Ascending aorta (tissue), 2 donors: ENCODE measurements around the gene PARL. TPM values are rescaled to one million over a fixed set of nuclear protein-coding genes. Genes with fewer than 3 reads are reported as not detected.

Source experiments
- DNase-seq, 2 donors: peaks; one replicate each; pipeline ENCODE4 v3.0.0-alpha.2; 2019; ENCODE audit warnings: low spot score in 2 of 2
- H3K27ac ChIP-seq, 2 donors: fragments of 200-600 bp; sonication (generic); one replicate each; pipeline ENCODE4 v1.5.1; 2016 to 2017; ENCODE audit warnings: mild to moderate bottlenecking in 1 of 2
- H3K27me3 ChIP-seq: fragments of 200-600 bp; sonication (generic); one replicate; pipeline ENCODE4 v1.5.1; 2017
- H3K36me3 ChIP-seq, 2 donors: fragments of 200-600 bp; sonication (generic); one replicate each; pipeline ENCODE4 v1.5.1; 2016
- H3K4me1 ChIP-seq, 2 donors: fragments of 200-600 bp; sonication (generic); one replicate each; pipeline ENCODE4 v1.5.1; 2016 to 2017; ENCODE audit warnings: mild to moderate bottlenecking in 1 of 2
- H3K4me3 ChIP-seq, 2 donors: fragments of 200-600 bp; sonication (generic); one replicate each; pipeline ENCODE4 v1.5.1; 2016 to 2017; ENCODE audit warnings: mild to moderate bottlenecking in 1 of 2
- H3K9me3 ChIP-seq, 2 donors: fragments of 200-600 bp; sonication (generic); one replicate each; pipeline ENCODE4 v1.5.1; 2016
- CTCF ChIP-seq, 3 experiments: fragments of 200-600 bp in 2 of 3; fragments of 450-650 bp in 1 of 3; sonication (generic) in 2 of 3; IDR thresholded peaks; one replicate each; pipeline ENCODE4 v1.5.1; 2016 to 2019; ENCODE audit warnings: antibody characterized with exemption in 3 of 3, mild to moderate bottlenecking in 1 of 3, moderate library complexity in 1 of 3
- intact Hi-C: fragments of 100-400 bp; cut with DNase I; formaldehyde crosslinking; loops from one replicate; pipeline ENCODE4 v1.15.1; 2023
- total RNA-seq: library from RNA; depleted of rRNA; stranded (reverse); fragments of >200 nt; gene quantifications from one replicate; pipeline ENCODE4 v1.1.0, GENCODE V29; 2016

PARL gene
- total RNA-seq, 1 donor from 2014 or later, result 14.3 TPM

DNA sequence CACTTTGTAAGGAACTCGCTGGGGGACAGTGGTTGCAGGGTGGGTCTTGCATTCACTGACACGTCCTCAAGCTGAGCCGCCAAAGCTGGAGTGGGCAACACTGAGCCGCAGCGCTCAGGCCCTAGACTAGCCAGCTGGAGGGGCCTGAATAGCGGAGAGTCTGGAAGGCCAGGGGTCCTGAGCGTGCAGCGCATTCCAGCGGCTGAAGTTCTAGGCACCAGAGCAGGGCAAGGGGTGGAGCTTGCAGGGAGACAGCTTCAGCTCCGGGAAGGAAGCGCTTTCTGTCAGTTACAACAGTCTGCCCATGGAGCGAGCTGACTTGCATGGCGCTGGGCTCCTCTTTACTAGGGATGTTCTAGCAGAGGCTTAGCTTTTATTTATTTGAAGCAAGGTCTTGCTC lies 62.0 kb downstream of the PARL start:
- TF ChIP-seq CTCF (IDR thresholded peaks at IDR 0.05), result no peak
- Histone ChIP-seq H3K27ac (no peak overlapping the region), H3K4me3 (no peak overlapping the region), H3K9me3 (no peaks in the 10 kb centered on the region), H3K36me3 (peaks cover 0 to under 1% of the 10 kb centered on the region in 2 donors), H3K4me1 (peaks cover 6 to 8% of the 10 kb centered on the region in 2 donors), H3K27me3 (no peaks in the 10 kb centered on the region)
- DNase-seq, result no peak
- intact Hi-C loops, result no loop called here

GRCh38 chr3:183819831-183820230 lies 64.8 kb downstream of the PARL start:
- no peak for TF ChIP-seq CTCF (IDR thresholded peaks at IDR 0.05)
- Histone ChIP-seq H3K27ac (no peak overlapping the region), H3K36me3 (peaks cover 3 to 5% of the 10 kb centered on the region in 2 donors), H3K4me1 (peaks cover 4% of the 10 kb centered on the region in 2 donors), H3K9me3 (no peaks in the 10 kb centered on the region), H3K27me3 (no peaks in the 10 kb centered on the region), H3K4me3 (no peak overlapping the region)
- no peak for DNase-seq
- intact Hi-C loops, result no loop called here

DNA sequence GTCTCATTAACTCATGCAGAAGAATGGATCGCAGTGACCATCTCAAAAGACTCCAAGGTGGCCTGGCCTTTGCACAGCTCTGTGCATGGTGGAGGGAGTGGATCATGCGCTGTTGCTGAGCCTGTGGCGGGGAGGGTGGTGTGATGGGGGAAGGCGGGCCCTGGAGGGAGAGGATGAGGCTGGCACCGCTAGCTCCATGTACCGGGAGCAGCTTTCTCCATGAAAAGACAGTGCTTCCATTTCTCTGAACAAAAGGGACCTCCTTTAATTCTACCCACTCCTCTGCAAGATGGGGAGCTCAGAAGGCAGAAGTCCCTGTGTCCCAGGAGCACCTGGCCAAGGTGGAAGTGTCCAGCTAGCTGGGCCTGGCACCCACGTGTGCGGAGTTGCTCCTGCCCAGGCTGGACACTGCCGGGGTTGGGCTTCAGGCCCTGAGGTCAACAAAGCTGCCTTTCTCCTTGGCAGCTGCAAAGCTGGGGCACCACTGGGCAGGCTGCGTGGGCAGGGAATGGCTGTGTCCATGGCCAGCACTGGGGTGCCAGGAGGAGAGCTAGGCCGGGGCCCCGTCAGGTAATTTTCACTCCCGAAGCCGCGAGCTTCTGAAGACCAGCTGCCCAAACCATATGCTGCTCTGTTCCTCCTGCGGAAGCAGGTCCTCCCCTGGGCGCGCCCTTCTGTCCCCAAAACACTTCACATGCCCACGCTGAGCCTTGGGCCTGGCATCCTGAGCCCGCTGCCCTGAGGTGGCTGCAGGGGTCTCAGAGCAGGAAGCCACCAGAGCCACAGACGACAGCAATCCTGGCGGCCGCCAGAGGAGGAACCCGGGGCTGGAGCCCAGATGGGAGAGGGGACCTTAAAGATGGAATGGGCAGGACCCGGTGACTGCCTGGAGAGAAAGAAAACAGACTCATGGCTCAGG lies 65.7 kb downstream of the PARL start:
- Histone ChIP-seq H3K36me3 (peaks cover 3 to 5% of the 10 kb centered on the region in 2 donors), H3K27ac (no peak overlapping the region), H3K9me3 (no peaks in the 10 kb centered on the region), H3K27me3 (no peaks in the 10 kb centered on the region), H3K4me1 (no peaks in the 10 kb centered on the region), H3K4me3 (no peak overlapping the region)
- intact Hi-C loops, result no loop called here
- DNase-seq, result no peak
- TF ChIP-seq CTCF (IDR thresholded peaks at IDR 0.05), result no peak

DNA sequence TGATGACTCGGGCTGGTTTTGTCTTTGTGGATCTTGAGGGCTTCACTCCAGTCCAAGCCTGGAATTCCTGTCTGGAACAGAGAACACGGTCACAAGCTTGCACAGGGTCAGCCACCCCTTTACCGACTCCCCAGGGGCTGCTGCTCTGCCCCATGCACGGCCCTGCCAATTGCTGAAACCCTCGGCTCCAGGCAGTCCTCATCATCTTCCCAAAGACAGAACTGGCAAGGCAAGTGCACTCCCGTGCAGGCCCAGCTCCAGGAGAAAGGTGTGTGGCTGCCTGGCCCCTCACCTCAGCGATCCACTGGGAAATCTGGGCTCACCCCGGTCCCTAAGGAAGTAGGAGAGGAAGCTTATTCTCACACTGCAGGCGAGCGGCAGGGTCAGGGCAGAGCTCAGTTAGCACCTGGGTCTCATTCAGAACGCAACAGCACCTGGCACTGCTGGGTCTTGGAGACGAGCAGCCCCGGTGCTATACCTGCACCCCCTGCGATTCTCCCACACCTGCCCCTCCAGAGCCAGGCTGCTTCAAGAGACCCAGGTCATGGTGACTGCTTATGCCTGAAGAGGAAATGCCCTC lies 66.5 kb downstream of the PARL start:
- TF ChIP-seq CTCF (IDR thresholded peaks at IDR 0.05), result no peak
- no peak overlapping the region for H3K4me3 ChIP-seq
- no peak for DNase-seq
- intact Hi-C loops, result no loop called here
- no peaks in the 10 kb centered on the region for H3K4me1 ChIP-seq
- no peaks in the 10 kb centered on the region for H3K27me3 ChIP-seq
- no peaks in the 10 kb centered on the region for H3K9me3 ChIP-seq
- H3K36me3 ChIP-seq, result peaks cover 3 to 5% of the 10 kb centered on the region in 2 donors
- no peak overlapping the region for H3K27ac ChIP-seq

DNA sequence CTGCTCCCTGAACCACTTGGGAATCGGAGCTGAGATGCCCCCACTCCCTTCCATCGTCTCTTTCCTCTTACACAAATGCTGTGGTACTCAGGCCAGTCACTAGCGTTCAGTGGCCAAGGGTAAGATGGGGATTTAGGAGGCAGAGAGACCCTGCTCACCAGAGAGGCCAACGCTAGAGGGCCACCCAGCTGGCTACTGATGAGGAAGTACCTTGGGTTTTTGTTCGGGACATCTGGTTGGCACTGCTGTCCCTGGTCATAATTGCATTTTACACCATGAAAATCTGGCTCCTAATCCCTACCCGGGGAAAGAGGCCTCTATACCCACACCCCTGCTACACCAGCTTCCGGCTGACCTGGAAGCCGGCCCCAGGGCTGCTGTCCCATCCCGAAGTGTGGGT lies 67.0 kb downstream of the PARL start:
- H3K9me3 ChIP-seq, result no peaks in the 10 kb centered on the region
- H3K27me3 ChIP-seq, result no peaks in the 10 kb centered on the region
- TF ChIP-seq CTCF (IDR thresholded peaks at IDR 0.05), result no peak
- H3K27ac ChIP-seq, result no peak overlapping the region
- intact Hi-C loops, result no loop called here
- H3K4me1 ChIP-seq, result no peaks in the 10 kb centered on the region
- H3K4me3 ChIP-seq, result no peak overlapping the region
- H3K36me3 ChIP-seq, result peaks cover 3 to 5% of the 10 kb centered on the region in 2 donors
- DNase-seq, result no peak
